NCI-H2196 treated with DMSO at 0.1 percent for 48 hours (cell line): ENCODE results near the gene CLPTM1L.
"Not testable (repeated sequence)": the region's sequence is repeated elsewhere in the genome, so short reads cannot be mapped to it uniquely, and the experiment has no call there.

Experiments used
- DNase-seq: peaks from one replicate; lab custom pipeline; 2025; ENCODE audit not compliant: unreplicated experiment; lab: John Stamatoyannopoulos, UW

Gene CLPTM1L

DNA sequence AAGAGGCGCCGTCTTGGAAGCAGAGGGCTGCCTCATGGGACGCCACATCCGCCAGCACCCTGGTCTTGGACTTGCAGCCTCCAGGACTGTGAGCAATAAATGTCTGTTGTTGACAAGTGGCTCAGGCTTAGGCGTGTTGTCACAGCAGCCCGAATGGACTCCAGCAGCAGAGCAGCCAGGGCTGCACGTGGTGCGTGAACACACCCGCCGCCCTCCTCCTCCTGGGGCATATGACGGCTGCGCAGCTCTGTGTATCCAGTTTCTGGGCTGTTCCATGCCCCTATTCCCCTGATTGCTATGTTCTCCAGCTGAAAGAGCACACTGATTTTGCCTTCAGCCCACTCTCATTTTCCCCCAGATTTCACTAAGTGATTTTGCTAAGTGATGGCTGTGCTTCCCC lies 36.0 kb upstream of the CLPTM1L start:
- DNase-seq = no peak

DNA sequence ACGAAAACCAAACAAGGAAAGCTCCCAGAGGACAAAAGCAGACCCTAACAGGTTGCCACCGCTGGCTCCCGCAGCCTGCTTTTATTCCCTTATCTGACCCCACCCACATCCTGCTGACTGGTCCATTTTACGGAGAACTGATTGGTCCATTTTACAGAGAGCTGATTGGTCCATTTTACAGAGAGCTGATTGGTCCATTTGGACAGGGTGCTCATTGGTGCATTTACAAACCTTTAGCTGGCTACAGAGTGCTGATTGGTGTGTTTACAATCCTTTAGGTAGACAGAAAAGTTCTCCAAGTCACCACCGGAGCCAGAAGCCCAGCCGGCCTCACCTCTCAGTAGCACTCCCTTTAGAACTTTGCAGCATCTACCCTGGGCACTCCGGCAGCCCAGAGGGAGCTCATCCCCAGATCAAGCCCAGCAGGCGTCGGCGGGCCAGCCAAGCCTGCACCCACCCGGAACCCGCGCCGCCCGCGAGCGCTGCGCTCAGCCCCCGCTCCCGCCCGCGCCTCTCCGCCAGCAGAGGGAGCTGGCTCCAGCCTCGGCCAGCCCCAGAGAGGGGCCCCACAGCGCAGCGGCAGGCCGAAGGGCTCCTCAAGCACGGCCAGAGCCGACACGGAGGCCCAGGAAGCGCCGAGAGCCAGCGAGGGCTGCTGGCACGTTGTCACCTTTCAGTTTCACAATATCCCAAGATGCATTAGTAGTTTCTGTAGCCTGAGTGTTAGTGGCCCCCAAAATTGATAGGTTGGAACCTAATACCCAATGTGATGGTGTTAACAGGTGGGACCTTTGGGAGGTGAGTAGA lies 35.3 kb upstream of the CLPTM1L start:
- DNase-seq = no peak

- no peak for DNase-seq
These were observed 34.2 kb upstream of the CLPTM1L start for GRCh38 chr5:1378866-1379659.

DNA sequence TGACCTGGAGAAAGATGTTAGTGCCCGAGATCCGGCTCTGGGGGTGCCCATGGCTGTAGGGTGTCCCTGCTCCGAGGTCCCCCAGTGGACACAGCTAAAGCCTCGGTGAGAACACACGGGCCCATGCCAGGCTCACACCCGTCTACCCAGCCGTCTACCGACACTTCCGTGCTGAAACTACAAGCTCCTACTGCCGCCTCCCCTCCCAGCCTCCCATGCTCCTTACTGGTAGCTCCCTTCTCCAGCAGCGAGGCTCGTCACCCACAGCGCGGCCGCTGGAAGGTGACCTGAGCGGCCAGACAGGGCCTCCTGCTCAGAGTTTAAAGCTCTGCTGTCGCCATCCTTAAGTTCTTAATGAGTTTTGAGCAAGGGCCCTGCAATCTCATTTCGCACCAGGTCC lies 33.2 kb upstream of the CLPTM1L start:
- no peak for DNase-seq

DNA sequence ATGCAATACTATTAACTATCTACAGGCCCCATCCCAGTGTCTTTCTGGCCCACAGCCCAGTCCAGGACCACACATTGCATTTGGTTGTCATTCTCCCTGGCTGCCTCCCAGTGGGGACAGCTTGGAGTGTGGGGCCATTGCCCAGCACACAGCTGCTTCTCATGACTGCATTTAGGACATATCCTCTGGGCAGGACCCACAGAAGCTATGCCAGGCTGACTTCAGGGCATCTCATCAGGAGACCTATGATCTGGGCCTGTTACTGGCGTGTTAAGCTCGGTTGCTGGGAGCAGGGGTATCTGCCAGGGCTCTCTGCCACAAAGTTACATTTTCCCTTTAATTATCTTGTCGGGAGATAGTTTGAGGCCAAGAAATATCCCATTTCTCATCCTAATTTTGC lies 32.1 kb upstream of the CLPTM1L start:
- DNase-seq = no peak

DNA sequence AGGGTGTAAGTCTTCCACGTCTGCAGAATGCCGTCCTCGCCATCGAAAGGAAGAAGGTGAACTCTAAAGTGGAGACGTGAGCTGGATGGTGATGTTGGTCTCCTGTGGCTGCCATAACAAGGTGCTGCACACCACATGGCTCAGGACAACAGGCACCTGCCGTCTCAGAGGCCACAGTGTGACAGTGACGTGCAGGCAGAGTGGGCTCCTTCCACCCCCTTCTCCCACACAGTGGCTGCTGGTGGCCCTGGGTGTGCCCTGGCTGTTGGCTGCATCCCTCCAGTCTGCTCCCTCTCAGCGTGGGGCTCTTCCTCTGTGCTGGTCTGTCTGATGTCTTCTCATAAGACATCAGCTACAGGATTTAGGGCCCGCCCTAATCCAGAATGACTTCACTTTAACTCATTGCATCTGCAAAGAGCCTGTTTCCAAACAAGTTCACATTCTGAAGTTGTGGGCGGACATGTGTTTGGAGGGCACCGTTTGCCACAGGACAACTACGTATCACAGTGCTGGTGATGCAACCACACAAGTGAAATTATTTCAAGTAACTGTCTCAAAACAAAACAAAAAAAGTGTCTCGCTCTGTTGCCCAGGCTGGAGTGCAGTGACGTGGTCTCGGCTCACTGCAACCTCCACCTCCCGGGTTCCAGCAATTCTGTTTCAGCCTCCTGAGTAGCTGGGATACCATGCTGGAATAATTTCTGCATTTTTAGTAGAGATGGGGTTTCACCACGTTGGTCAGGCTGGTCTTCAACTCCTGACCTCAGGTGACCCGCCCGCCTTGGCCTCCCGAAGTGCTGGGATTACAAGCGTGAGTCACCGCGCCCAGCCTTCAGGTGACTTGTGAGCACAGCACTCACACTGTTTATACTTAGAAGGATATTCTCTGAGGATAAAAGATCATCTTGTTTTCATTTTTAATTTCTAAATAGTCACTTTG lies 31.2 kb upstream of the CLPTM1L start:
- no peak for DNase-seq

- DNase-seq = no peak
These were observed 29.8 kb upstream of the CLPTM1L start for GRCh38 chr5:1374679-1375055.

DNA sequence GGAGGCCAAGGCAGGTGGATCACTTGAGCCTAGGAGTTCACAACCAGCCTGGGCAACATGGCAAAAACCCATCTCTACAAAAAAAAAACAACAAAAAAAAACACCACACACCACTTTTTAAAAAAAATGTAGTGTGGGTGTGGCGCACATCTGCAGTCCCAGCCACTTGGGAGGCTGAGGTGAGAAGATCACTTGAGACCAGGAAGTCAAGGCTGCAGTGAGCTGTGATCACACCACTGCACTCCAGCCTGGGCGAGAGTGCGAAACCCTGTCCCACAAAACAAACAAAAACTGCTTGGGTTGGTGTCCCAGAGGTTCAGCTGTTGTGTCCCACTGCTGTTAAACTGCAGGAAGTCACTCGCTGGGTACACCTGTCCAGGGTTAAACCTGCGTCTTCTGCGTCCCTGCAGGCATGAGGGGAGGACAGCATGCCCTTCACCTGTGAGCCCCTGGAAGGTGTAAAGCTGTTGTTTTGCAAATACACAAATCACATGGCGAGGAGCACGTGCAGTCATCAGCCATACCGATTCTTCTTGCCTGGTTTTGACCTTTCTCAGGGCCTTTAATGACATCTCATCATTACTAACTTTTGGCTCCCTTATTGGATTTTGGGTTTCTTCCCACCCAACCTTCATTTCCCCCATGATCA lies 29.3 kb upstream of the CLPTM1L start:
- no peak for DNase-seq

GRCh38 chr5:1371972-1372342 lies 27.1 kb upstream of the CLPTM1L start:
- not testable (repeated sequence) for DNase-seq

DNA sequence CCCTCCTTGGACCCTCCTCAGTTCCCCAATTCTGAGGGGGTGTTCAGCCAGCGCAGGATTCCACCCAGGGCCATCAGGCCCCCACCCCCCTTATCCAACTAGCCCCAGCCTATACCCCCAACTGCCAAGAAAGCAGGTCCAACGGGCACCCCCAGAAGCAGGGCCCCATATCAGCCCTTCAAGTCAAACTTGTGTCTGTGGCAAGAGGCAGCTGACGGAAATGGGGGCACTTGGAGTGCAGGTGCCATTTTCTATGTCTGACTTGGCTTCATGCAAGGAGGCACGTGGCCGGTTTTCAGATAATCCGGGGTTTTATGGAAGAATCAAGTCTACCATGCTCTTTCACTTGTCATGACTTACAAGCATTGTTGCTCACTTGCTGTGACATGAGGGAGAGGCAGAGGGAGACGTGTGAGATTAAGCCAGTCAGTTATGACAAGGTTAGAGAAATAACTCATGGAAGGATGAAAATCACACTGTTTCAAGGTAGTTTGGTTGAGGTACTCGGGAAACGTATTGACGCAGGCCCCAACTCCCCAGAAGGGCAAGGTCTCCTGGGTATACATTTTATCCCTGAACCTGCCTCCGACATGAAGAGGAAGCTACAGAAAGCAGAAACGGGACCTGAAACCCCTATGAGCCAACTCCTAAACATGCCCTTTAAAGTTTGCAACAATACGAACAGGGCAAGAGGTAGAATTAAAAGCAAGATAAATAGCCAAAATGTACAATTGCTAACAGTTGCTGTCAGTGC lies 26.5 kb upstream of the CLPTM1L start:
- no peak for DNase-seq

DNA sequence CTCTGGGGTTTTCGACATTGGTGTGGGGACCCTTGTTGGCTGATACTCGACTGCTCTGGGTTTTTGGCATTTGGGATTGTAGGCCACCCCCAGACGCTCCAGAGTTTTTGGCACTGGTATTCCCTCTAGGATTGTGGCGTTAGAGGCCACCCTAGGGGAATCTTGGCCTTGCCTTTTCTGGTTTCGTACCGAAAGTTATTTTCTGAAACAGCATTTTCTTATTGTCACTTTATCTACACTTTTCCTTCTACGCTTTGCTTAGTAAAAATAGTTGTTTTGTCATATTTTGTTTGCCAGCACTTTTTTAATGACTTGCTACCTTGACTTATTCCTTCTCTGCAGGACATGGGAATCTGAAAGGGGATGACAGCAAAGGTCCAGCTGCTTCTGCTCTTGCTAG lies 25.1 kb upstream of the CLPTM1L start:
- no peak for DNase-seq

- DNase-seq = no peak
These were observed 23.9 kb upstream of the CLPTM1L start for GRCh38 chr5:1368756-1369155.

GRCh38 chr5:1368236-1368635 lies 23.3 kb upstream of the CLPTM1L start:
- no peak for DNase-seq

- DNase-seq = no peak
These were observed 22.2 kb upstream of the CLPTM1L start for GRCh38 chr5:1367149-1367548.

DNA sequence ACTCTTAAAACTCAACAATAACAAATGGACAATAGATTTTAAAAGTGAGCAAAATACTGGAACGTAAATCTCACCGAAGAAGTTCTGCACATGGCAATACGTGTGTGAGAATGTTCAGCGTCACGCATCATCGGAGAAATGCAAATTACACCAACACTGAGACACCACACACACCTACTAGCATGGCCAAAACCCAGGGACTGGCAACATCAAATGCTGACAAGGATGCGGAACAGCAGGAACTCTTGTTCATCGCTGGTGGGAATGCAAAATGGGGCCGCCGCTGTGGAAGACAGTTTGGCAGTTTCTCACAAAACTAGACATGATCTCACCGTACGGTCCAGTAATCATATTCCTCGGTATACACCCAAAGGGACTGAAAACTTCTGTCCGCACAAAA lies 21.6 kb upstream of the CLPTM1L start:
- no peak for DNase-seq

DNA sequence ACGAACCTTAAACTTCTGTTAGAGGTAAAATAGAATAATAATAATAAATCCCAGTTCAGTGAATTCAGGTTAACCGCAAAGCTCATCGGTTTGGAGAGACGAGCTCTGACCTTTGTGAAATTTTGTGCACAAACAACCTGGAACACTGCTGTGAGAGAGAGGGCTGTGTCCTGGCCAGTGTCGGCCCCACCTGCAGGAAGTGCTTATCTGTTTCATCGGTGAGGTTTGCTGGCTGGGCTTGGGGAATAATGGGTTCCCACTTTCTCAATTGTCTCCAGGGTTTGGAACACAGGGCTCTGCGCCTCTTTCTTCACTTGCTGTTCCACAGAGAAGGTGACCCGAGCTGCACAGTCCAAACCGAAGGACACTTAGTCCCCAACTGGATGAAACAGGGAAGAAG lies 19.3 kb upstream of the CLPTM1L start:
- DNase-seq = no peak

GRCh38 chr5:1363581-1363980 lies 18.7 kb upstream of the CLPTM1L start:
- DNase-seq = no peak

- DNase-seq = no peak
These were observed 18.3 kb upstream of the CLPTM1L start for GRCh38 chr5:1363160-1363559.

- DNase-seq = no peak
These were observed 17.5 kb upstream of the CLPTM1L start for GRCh38 chr5:1362242-1363015.
